ENCODE data around the gene ITPR2. TPM values are rescaled to one million over a fixed set of nuclear protein-coding genes. Genes with fewer than 3 reads are reported as not detected.

ITPR2 gene
- total RNA-seq, 1 donor from 2014 or later: 48.1 TPM

- Histone ChIP-seq H3K27me3 (no peaks in the 10 kb centered on the region), H3K4me1 (peaks cover 6% of the 10 kb centered on the region), H3K36me3 (peaks cover 0 to 8% of the 10 kb centered on the region in 2 donors), H3K27ac (no peak overlapping the region), H3K9me3 (no peaks in the 10 kb centered on the region), H3K4me3 (no peak overlapping the region)
- no peak for DNase-seq (ENCODE audit: extremely low spot score in 2 of 2)
- intact Hi-C loops (cut with DNase I): no loop called here
- TF ChIP-seq POLR2AphosphoS5 (IDR thresholded peaks at IDR 0.05; ENCODE audit: insufficient read depth in 1 of 2, low read depth in 1 of 2) (no peak), CTCF (IDR thresholded peaks at IDR 0.05) (no peak)
Observed at GRCh38 chr12:26689281-26689841, 143.6 kb downstream of the ITPR2 start.

DNA sequence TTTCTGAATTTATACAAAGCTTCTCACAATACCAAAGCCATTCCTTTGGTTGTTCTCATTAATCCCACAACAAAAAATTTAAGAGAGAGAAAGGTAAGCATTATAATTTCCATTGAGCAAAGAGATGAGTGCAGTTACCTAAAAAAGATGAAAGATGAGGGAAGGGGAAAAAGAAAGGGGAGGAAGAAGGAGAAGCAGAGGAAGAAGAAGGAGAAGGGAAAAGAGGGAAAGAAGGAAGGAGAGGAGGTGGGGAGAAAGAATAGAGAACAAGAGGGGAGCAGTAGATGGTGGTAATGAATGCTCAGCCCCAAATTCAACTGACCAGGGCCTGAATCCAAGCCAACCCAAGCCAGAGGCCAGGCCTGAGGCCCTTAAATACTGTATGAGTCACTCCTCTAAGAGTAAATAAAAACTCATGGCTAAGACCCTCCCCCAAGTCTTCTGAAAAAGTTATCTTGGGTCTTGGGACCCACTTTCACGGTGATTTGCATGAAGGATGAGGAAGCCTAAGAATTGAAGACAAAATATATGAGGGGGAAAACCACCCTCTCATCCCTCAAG lies 144.6 kb downstream of the ITPR2 start:
- intact Hi-C loops (cut with DNase I): no loop called here
- DNase-seq (ENCODE audit: extremely low spot score in 2 of 2): no peak
- Histone ChIP-seq H3K4me3 (no peak overlapping the region), H3K9me3 (no peaks in the 10 kb centered on the region), H3K27me3 (no peaks in the 10 kb centered on the region), H3K27ac (no peak overlapping the region), H3K36me3 (peaks cover 0 to 17% of the 10 kb centered on the region in 2 donors), H3K4me1 (peaks cover 6% of the 10 kb centered on the region)
- no peak for TF ChIP-seq POLR2AphosphoS5 (IDR thresholded peaks at IDR 0.05; ENCODE audit: insufficient read depth in 1 of 2, low read depth in 1 of 2)
- TF ChIP-seq CTCF (IDR thresholded peaks at IDR 0.05): no peak
- TF ChIP-seq POLR2A (IDR thresholded peaks at IDR 0.05): no peak

- H3K4me1 ChIP-seq: peaks cover under 1% of the 10 kb centered on the region
- no peaks in the 10 kb centered on the region for H3K27me3 ChIP-seq
- intact Hi-C loops (cut with DNase I): no loop called here
- no peak overlapping the region for H3K4me3 ChIP-seq
- peaks cover 0 to 32% of the 10 kb centered on the region in 2 donors for H3K36me3 ChIP-seq
- no peak overlapping the region for H3K27ac ChIP-seq
- DNase-seq (ENCODE audit: extremely low spot score in 2 of 2): no peak
- TF ChIP-seq CTCF (IDR thresholded peaks at IDR 0.05): no peak
- H3K9me3 ChIP-seq: no peaks in the 10 kb centered on the region
Observed at GRCh38 chr12:26686408-26686807, 146.6 kb downstream of the ITPR2 start.

DNA sequence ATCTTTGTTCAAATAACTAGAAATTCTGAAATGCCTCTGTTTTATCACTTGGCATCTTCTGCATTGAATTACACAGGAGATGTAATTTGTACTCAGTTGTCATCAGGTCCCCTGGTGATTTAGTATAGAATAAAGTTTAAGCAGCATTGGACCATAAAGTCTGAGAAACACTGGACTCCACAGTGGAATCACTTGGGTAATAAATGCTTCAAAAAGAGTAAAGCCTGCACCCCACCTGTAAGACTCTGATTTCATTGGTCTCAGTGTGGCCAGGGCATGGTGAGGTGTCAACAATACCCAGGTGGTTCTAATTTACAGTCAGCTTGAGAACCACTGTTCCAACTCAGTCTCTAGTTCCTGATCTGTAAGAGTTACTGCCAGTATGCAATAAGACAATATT lies 148.9 kb downstream of the ITPR2 start:
- Histone ChIP-seq H3K9me3 (no peaks in the 10 kb centered on the region), H3K36me3 (peaks cover 0 to 32% of the 10 kb centered on the region in 2 donors), H3K4me3 (no peak overlapping the region), H3K27me3 (no peaks in the 10 kb centered on the region), H3K27ac (no peak overlapping the region), H3K4me1 (no peaks in the 10 kb centered on the region)
- intact Hi-C loops (cut with DNase I): no loop called here
- TF ChIP-seq CTCF (IDR thresholded peaks at IDR 0.05) (no peak), POLR2AphosphoS5 (IDR thresholded peaks at IDR 0.05; ENCODE audit: insufficient read depth in 1 of 2, low read depth in 1 of 2) (no peak)
- DNase-seq (ENCODE audit: extremely low spot score in 2 of 2): no peak

DNA sequence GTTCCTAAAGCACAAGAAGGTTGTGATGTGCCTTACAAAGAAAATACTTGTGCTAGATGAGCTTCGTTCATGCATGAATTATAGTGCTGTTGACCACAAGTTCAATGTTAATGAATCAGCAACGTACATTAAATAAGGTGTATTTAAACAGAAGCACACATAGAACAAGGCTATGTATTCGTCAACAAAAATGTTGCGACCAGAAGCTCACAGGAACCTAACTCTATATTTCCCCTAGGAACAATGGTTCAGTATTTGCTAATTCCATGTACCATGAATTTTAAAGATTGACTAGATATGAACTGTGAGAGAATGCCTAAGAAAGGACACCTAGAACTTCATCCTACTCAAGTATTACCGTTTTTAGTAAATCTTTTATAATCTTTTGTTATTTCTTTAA lies 149.6 kb downstream of the ITPR2 start:
- no peak for TF ChIP-seq POLR2A (IDR thresholded peaks at IDR 0.05)
- TF ChIP-seq POLR2AphosphoS5 (IDR thresholded peaks at IDR 0.05; ENCODE audit: insufficient read depth in 1 of 2, low read depth in 1 of 2): no peak
- no peak for TF ChIP-seq CTCF (IDR thresholded peaks at IDR 0.05)
- intact Hi-C loops (cut with DNase I): no loop called here
- Histone ChIP-seq H3K27me3 (no peaks in the 10 kb centered on the region), H3K4me1 (no peaks in the 10 kb centered on the region), H3K36me3 (peaks cover 0 to 32% of the 10 kb centered on the region in 2 donors), H3K9me3 (no peaks in the 10 kb centered on the region), H3K27ac (no peak overlapping the region), H3K4me3 (no peak overlapping the region)
- no peak for DNase-seq (ENCODE audit: extremely low spot score in 2 of 2)
